GM21423 (cell line): ENCODE data around the gene ALOXE3.
"Not testable (repeated sequence)": the region's sequence is repeated elsewhere in the genome, so short reads cannot be mapped to it uniquely, and the experiment has no call there.

ENCODE experiments used
- ATAC-seq: cut with Tn5 transposase; IDR thresholded peaks from one replicate; pipeline ENCODE4 v1.9.1; 2021; ENCODE audit warnings: mild to moderate bottlenecking, moderate library complexity; ENCODE audit not compliant: unreplicated experiment

The ALOXE3 gene

GRCh38 chr17:8073627-8074484, 44.5 kb downstream of the ALOXE3 start:
- peak; percentile 58 for ATAC-seq

- ATAC-seq, result no peak
Observed at GRCh38 chr17:8072729-8073461, 45.4 kb downstream of the ALOXE3 start.

- ATAC-seq, result no peak
Observed at GRCh38 chr17:8072341-8072728, 46.0 kb downstream of the ALOXE3 start.

DNA sequence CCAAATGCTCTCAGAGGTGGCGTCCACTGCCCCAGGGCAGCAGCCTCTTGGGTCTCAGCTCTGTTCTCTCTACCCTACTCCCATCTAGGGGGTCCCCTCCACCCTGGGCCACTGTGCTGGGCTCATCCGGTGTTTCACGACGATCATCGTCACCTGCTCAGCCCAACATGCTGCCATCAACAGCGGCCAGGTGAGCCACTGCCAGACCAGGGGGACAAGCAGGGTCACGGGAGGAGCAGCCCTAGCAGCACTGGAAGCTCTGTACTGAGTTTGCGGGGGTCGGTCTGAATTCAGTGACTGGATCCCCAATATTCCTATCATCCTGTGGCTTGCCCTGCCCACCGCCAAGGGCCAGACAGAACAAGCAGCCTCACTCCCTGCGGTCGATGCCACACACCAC, 46.8 kb downstream of the ALOXE3 start:
- no peak for ATAC-seq

- no peak for ATAC-seq
Observed at GRCh38 chr17:8069587-8069860, 48.8 kb downstream of the ALOXE3 start.

DNA sequence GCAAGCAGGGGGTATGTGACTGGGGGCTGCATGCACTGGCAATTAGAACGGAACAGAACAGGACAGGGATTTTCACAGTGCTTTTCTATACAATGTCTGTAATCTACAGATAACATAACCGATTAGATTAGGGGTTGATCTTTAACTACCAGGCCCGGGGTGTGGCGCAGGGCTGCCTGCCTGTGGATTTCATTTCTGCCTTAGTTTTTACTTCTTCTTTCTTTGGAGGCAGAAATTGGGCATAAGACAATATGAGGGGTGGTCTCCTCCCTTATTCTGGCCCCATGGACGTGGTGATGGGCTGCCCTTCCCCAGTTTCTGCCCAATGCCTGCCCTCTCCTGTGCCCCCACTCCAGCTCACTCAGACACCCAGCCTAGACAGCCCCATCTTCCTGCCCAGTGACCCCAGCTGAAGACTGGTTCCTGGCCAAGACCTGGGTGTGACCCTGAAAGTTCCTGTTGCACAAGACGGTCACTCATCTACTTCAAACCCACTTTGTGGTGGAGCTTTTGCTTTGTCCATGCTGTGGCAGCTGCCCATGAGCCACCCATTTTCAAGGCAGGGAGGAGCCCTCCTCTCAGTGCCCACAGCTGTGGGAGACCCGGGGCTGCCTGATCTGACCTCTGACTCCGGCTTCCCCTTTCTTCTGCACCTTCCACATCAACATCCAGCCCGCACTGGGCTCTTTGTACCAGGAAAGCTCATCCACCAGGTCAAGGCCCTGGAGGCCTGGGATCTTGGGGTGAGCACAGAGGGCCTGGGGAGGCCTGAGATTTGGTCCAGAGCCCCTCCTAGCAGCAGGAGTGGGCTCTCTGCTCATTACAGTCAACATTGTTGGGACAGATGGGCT, 49.4 kb downstream of the ALOXE3 start:
- no peak for ATAC-seq

GRCh38 chr17:8067806-8068205, 50.5 kb downstream of the ALOXE3 start:
- no peak for ATAC-seq

- ATAC-seq, result no peak
Observed at GRCh38 chr17:8066841-8067775, 51.2 kb downstream of the ALOXE3 start.

GRCh38 chr17:8064561-8065019, 53.7 kb downstream of the ALOXE3 start:
- no peak for ATAC-seq

DNA sequence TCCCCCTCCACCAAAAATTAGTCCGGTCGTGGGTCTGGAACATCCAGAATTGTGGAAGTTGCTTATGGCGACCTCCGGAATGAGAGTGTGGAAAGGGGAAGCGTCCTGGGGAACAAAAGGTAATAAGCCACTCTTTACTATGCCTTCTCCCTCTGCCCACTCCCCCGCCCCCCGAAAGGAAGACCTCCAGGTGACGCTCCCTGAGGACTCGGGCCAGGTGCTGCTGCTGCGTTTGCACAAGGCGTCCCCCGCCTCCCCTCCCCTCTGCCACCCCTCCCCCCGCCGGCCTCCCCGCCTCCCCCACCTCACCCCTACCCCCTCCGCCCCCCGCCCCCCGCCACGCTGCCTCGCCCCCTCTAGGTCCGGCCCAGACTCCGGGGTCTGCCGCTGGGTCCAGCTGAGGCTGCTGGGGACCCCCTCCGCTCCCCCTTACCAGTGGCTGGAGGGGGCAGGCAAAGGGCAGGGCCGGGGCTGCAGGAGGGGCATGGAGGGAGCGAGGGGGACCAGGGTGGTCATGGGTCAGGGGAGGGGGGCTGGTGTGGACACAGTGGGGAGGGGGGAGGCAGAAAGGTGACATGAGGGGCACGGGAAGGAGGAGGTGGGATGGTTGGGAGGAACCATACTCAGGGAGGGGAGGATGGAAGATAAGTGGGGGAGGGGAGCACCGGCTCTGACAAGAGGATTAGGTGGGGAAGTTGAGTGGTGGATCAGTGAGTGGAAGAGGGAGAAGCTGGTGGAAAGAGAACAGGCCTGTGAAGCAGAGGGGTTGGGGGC, 54.4 kb downstream of the ALOXE3 start:
- ATAC-seq, result no peak

- no peak for ATAC-seq
Observed at GRCh38 chr17:8062807-8063483, 55.4 kb downstream of the ALOXE3 start.

DNA sequence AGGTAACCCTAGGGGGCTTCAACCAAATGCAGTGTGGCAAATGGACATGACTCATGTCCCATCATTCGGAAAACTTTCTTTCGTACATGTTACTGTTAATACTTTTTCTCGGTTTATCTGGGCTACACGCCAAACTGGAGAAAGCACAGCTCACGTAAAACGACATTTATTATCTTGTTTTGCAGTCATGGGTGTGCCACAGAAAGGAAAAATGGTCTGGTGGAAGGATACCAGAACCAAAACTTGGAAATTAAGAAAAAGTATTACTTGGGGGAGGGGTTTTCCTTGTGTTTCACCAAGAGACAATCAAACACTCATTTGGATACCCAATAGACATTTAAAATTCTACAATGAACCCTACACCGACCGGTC, 55.9 kb downstream of the ALOXE3 start:
- no peak for ATAC-seq

DNA sequence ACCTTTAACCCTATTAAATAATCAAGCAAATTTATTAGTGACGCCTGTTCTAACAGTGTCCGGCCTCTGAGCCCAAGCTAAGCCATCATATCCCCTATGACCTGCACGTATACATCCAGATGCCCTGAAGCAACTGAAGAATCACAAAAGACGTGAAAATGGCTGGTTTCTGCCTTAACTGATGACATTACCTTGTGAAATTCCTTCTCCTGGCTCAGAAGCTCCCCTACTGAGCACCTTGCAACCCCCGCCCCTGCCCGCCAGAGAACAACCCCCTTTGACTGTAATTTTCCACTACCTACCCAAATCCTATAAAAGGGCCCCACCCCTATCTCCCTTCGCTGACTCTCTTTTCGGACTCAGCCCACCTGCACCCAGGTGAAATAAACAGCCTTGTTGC, 56.5 kb downstream of the ALOXE3 start:
- not testable (repeated sequence) for ATAC-seq

DNA sequence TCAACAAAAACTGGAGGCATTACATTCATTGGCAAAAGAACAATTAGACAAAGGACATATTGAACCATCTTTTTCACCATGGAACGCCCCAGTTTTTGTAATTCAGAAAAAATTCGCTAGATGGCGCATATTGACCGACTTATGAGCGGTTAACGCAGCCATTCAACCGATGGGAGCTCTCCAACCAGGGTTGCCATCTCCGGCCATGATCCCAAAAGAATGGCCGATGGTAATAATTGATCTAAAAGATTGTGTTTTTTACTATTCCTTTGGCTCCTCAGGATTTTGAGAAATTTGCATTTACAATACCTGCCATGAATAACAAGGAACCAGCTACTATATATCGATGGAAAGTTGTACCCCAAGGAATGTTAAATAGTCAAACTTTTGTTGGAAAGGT, 58.0 kb downstream of the ALOXE3 start:
- ATAC-seq, result no peak

DNA sequence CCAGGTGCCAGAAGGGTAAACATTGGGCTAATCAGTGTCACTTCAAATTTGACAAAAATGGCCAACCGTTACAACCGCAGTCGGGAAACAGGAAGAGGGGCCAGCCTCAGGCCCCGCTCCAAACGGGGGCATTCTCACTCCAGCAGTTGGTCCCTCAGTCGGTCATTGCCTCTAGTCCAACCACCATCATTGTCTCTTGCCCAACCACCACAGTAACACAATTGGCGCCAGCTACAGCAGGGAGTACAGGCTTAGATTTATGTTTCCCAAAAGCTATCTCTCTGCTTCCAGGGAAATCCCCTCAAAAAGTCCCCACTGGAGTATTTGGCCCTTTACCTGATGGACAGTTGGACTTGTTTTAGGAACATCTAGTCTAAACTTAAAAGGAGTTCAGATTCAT, 59.2 kb downstream of the ALOXE3 start:
- ATAC-seq, result no peak

DNA sequence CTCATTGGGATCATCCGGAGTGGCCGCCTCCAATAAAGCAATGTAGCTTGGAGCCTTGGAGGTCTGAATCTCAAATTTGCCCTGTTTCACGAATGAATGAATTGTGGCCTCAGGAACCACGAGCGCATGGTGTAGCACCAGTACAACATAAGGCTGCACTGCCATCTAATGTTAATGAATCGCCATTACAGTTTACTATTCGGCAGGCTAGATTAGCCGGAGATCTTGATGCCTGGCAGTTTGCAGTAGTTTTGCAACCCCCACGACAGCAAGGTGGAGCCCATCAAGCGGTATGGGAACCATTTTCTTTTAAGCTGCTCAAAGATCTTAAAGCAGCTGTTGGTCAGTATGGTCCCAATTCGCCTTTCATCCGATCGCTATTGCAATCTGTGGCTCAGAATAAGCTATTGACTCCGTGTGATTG, 60.6 kb downstream of the ALOXE3 start:
- ATAC-seq, result no peak

- no peak for ATAC-seq
Observed at GRCh38 chr17:8056976-8057625, 61.2 kb downstream of the ALOXE3 start.

DNA sequence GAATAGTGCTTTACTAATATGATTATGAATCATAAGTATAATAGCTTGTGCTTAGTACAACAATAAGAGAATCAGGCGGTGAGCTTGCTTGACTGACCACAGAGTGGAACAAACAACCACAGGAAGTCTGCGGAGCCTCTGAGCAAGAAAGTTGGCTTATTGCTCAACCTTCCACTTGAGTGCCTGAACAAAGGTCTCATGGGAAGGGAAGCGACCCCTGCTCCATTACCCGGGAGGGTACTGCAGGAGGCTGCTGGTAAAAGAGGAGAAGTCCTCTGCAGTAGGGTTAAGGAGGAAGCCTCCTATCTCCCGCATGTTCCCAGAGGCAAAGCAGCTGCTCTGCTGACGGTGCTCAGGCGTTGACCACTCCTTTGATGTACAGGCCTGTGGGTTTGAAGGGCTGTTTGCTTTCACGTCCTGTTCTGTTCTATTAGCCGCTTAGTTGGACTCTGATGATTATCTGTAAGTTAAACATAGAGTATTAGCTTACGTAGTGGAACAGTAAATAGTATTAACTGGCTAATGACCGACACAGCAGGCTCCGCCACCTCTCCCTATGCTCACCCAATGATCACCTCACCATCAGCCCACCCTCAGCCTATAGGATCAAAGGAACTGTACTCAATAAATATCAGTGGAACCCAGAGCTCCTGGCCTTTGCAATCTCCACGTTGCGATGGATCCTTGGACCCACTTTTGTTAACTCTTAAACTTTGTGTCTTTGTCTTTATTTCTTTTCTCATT, 61.9 kb downstream of the ALOXE3 start:
- ATAC-seq, result peak; percentile 46
